ENCODE data around the gene SFMBT1.

GRCh38 chr3:52990637-52991036 is 55.2 kb downstream of the SFMBT1 start:
- no peak for TF ChIP-seq CTCF (IDR thresholded peaks at IDR 0.05; ENCODE audit: low read length)
- TF ChIP-seq EZH2 (IDR thresholded peaks at IDR 0.05; ENCODE audit: borderline replicate concordance, low read length): no peak
